Epithelial cell of prostate (primary cell): Measurements from ENCODE around the gene GPC4.

Source experiments
- DNase-seq: peaks from one replicate; pipeline ENCODE4 v3.0.0-alpha.2; 2011; ENCODE audit warnings: low read depth, low spot score
- H3K27ac ChIP-seq: fragments of 450-650 bp; 2 replicates; pipeline ENCODE4 v1.5.1; 2017; ENCODE audit warnings: mild to moderate bottlenecking

GPC4 gene

GRCh38 chrX:133251204-133251603 is 164.1 kb downstream of the GPC4 start:
- no peak overlapping the region for H3K27ac ChIP-seq
- DNase-seq = no peak

GRCh38 chrX:133250184-133251100 is 164.8 kb downstream of the GPC4 start:
- no peak for DNase-seq

More at GRCh38 chrX:133250184-133251100, 164.8 kb downstream of the GPC4 start:
- no peak overlapping the region for H3K27ac ChIP-seq
